Umbilical cord (tissue), 2 donors: ENCODE data around the gene PTPN1. TPM values are rescaled to one million over a fixed set of nuclear protein-coding genes. Genes with fewer than 3 reads are reported as not detected.

Experiments
- DNase-seq: peaks from one replicate; pipeline ENCODE4 v3.0.0-alpha.2; 2015; ENCODE audit warnings: low spot score
- total RNA-seq: library from RNA; depleted of rRNA; stranded (reverse); fragments of >200 nt; gene quantifications from one replicate; pipeline ENCODE4 v1.2.3, GENCODE V29; 2014; ENCODE audit warnings: low replicate concordance; ENCODE audit not compliant: insufficient read depth

PTPN1 gene
- total RNA-seq, 1 donor from 2014 or later: 22.1 TPM

- DNase-seq: peak; percentile 68
Measured at GRCh38 chr20:50575865-50576720, 65.9 kb downstream of the PTPN1 start.

GRCh38 chr20:50577175-50578018, 67.2 kb downstream of the PTPN1 start:
- DNase-seq: no peak

GRCh38 chr20:50578061-50578777, 68.0 kb downstream of the PTPN1 start:
- DNase-seq: no peak

GRCh38 chr20:50578778-50579165, 68.6 kb downstream of the PTPN1 start:
- no peak for DNase-seq

- DNase-seq: no peak
Measured at GRCh38 chr20:50579511-50579910, 69.3 kb downstream of the PTPN1 start.

- DNase-seq: no peak
Measured at GRCh38 chr20:50580016-50580747, 70.0 kb downstream of the PTPN1 start.

- DNase-seq: peak; percentile 50
Measured at GRCh38 chr20:50580842-50581544, 70.8 kb downstream of the PTPN1 start.

GRCh38 chr20:50582092-50582491, 71.9 kb downstream of the PTPN1 start:
- DNase-seq: no peak

- DNase-seq: no peak
Measured at GRCh38 chr20:50582591-50583234, 72.5 kb downstream of the PTPN1 start.

- no peak for DNase-seq
Measured at GRCh38 chr20:50583442-50584150, 73.4 kb downstream of the PTPN1 start.

GRCh38 chr20:50584687-50585086, 74.5 kb downstream of the PTPN1 start:
- no peak for DNase-seq

- DNase-seq: no peak
Measured at GRCh38 chr20:50585214-50585613, 75.0 kb downstream of the PTPN1 start.

- DNase-seq: no peak
Measured at GRCh38 chr20:50585678-50586077, 75.5 kb downstream of the PTPN1 start.

- DNase-seq: no peak
Measured at GRCh38 chr20:50586531-50587232, 76.5 kb downstream of the PTPN1 start.

- DNase-seq: no peak
Measured at GRCh38 chr20:50587291-50587961, 77.2 kb downstream of the PTPN1 start.

- no peak for DNase-seq
Measured at GRCh38 chr20:50588034-50588736, 78.0 kb downstream of the PTPN1 start.

GRCh38 chr20:50589548-50590347, 79.6 kb downstream of the PTPN1 start:
- DNase-seq: no peak
